Hypothalamus (tissue), 51 donors: ENCODE results near the gene DDX28.

Experiments used
- DNase-seq, 51 donors: peaks; one replicate each; lab custom pipeline; 2025; lab: John Stamatoyannopoulos, UW

The DDX28 gene

GRCh38 chr16:67971111-67971510 lies 51.9 kb downstream of the DDX28 start:
- no peak for DNase-seq
